ENCODE results near the gene HSPB9. TPM values are rescaled to one million over a fixed set of nuclear protein-coding genes. Genes with fewer than 3 reads are reported as not detected.

Gene HSPB9
- polyA plus RNA-seq, 1 experiment: not detected

- TF ChIP-seq CTCF (IDR thresholded peaks at IDR 0.05; ENCODE audit: insufficient read depth, low read depth, low read length): no peak
- CTCF ChIA-PET: interaction anchor here (1.6 to 2.3 kb wide), 2 partner anchors 13 to 20 kb away, joined by 6 read pairs; no protein-coding TSS in a partner anchor
- no peak for DNase-seq (ENCODE audit: low read depth)
- peaks cover 12% of the 10 kb centered on the region for H3K27me3 ChIP-seq (ENCODE audit: control insufficient read depth, insufficient read depth, low read length)
- H3K36me3 ChIP-seq (ENCODE audit: control insufficient read depth, insufficient read depth, low read length): no peaks in the 10 kb centered on the region
- H3K4me3 ChIP-seq (ENCODE audit: low read depth, low read length): no peak overlapping the region
- POLR2A ChIA-PET: no interaction called here
These were observed 34.6 kb upstream of the HSPB9 start for GRCh38 chr17:42087736-42088705.

GRCh38 chr17:42088736-42089135, 33.9 kb upstream of the HSPB9 start:
- no peaks in the 10 kb centered on the region for H3K36me3 ChIP-seq (ENCODE audit: control insufficient read depth, insufficient read depth, low read length)
- CTCF ChIA-PET: interaction anchor here (1.3 to 2.3 kb wide), 2 partner anchors 13 to 21 kb away, joined by 3 to 6 read pairs; no protein-coding TSS in a partner anchor
- no peak for DNase-seq (ENCODE audit: low read depth)
- POLR2A ChIA-PET: no interaction called here
- H3K27me3 ChIP-seq (ENCODE audit: control insufficient read depth, insufficient read depth, low read length): peaks cover 12% of the 10 kb centered on the region
- H3K4me3 ChIP-seq (ENCODE audit: low read depth, low read length): no peak overlapping the region
- TF ChIP-seq CTCF (IDR thresholded peaks at IDR 0.05; ENCODE audit: insufficient read depth, low read depth, low read length): no peak

DNA sequence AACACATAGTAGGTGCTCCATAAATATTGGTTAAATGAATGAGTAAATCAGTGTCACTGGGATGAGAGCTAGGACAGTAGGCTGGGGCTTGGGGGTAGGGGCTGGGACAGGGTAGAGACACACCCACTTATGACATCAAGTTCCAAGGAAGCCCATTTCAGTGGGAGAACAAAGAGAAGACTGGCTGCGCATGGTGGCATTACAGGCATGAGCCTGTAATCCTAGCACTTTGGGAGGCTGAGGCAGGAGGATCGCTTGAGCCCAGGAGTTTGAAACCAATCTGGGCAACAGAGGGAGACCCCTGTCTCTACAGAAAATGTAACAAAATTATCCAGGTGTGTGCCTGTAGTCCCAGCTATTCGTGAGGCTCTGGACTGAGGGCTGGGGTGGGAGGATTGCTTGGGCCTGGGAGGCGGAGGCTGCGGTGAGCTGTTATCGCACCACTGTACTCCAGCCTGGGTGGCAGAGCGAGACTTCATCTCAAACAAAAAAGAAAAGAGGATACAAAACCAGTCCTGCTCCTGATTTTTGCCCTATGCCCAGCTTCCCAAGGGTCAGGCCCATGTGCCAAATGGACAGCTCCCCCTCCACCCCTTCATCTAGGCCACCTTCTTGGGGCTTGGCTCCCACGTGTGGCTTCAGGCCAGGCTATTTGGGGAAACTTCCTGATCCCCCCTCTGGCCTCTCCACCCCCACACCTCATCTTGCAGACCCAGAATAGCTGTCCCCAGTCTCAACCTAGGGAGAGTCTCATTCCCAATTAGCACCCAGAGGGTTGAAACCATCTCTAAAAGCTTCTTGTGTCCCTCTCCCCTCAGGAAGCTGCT, 31.4 kb upstream of the HSPB9 start:
- POLR2A ChIA-PET: no interaction called here
- Histone ChIP-seq H3K4me3 (ENCODE audit: low read depth, low read length) (no peak overlapping the region), H3K27me3 (ENCODE audit: control insufficient read depth, insufficient read depth, low read length) (peaks cover 15% of the 10 kb centered on the region), H3K36me3 (ENCODE audit: control insufficient read depth, insufficient read depth, low read length) (no peaks in the 10 kb centered on the region)
- CTCF ChIA-PET: interaction anchor here (0.9 to 2.4 kb wide), 3 partner anchors 10 to 66 kb away, joined by 3 to 10 read pairs (median 9); no protein-coding TSS in a partner anchor
- no peak for DNase-seq (ENCODE audit: low read depth)
- no peak for TF ChIP-seq CTCF (IDR thresholded peaks at IDR 0.05; ENCODE audit: insufficient read depth, low read depth, low read length)

DNA sequence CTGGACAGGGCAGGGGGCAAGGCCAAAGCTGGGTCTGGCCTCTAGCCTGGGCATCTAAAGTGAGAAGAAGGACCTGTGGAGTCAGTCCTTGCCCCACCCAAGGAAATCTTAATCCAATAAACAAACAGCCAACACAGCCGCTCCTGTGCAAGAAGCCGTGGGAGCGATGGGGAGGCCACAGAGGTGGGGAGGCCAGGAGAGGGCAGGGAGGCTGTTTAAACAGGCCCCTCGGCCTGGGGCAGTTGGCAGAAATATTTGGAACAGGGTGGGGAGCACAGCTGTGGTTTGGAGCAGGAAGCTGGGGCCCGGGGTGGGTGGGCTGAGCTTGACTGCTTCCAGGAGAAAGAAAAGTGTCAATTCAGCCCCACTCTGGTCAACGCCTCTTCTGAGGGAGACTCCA, 29.7 kb upstream of the HSPB9 start:
- H3K27me3 ChIP-seq (ENCODE audit: control insufficient read depth, insufficient read depth, low read length): peaks cover 28% of the 10 kb centered on the region
- POLR2A ChIA-PET: no interaction called here
- H3K4me3 ChIP-seq (ENCODE audit: low read depth, low read length): no peak overlapping the region
- DNase-seq (ENCODE audit: low read depth): no peak
- H3K36me3 ChIP-seq (ENCODE audit: control insufficient read depth, insufficient read depth, low read length): no peaks in the 10 kb centered on the region
- CTCF ChIA-PET: interaction anchor here (0.6 to 2.4 kb wide), 2 partner anchors 25 to 130 kb away, joined by 3 to 10 read pairs; no protein-coding TSS in a partner anchor
- no peak for TF ChIP-seq CTCF (IDR thresholded peaks at IDR 0.05; ENCODE audit: insufficient read depth, low read depth, low read length)
